Activated CD8-positive, alpha-beta memory T cell treated with anti-CD3 and anti-CD28 coated beads, Interleukin-2, amount 50 U/mL, for 4 hours (primary cell): ENCODE measurements around the gene MEF2C.

Experiments
- DNase-seq: peaks from one replicate; pipeline ENCODE4 v3.0.0-alpha.2; 2020

Gene MEF2C

GRCh38 chr5:88671106-88671504 is 211.9 kb downstream of the MEF2C start:
- no peak for DNase-seq

GRCh38 chr5:88670461-88670860 is 212.5 kb downstream of the MEF2C start:
- no peak for DNase-seq

- DNase-seq: no peak
Measured at GRCh38 chr5:88669371-88670050, 213.5 kb downstream of the MEF2C start.

- DNase-seq: no peak
Measured at GRCh38 chr5:88667496-88668201, 215.3 kb downstream of the MEF2C start.
